Stimulated activated CD4-positive, alpha-beta T cell treated with anti-CD3 and anti-CD28 coated beads, Interleukin-12 subunit alpha, Interleukin-12 subunit beta, amount 100 ng/mL, for 48 hours (primary cell): ENCODE results near the gene DTD1.

Experiments used
- DNase-seq, 3 donors: peaks; one replicate each; pipeline ENCODE4 v3.0.0-alpha.2; 2020; ENCODE audit warnings: low read depth in 2 of 3, low spot score in 1 of 3

The DTD1 gene

GRCh38 chr20:18790787-18791186 is 202.9 kb downstream of the DTD1 start:
- DNase-seq, result no peak

- DNase-seq, result peak; percentile 64 to 72 (median 71)
Observed at GRCh38 chr20:18793625-18794427, 206.0 kb downstream of the DTD1 start.

GRCh38 chr20:18794428-18794787 is 206.6 kb downstream of the DTD1 start:
- DNase-seq, result no peak

- no peak for DNase-seq
Observed at GRCh38 chr20:18795366-18795765, 207.5 kb downstream of the DTD1 start.

GRCh38 chr20:18796282-18796833 is 208.5 kb downstream of the DTD1 start:
- no peak for DNase-seq

- DNase-seq, result no peak
Observed at GRCh38 chr20:18801516-18801915, 213.7 kb downstream of the DTD1 start.

- no peak for DNase-seq
Observed at GRCh38 chr20:18802012-18802634, 214.3 kb downstream of the DTD1 start.

- no peak for DNase-seq
Observed at GRCh38 chr20:18805881-18806280, 218.0 kb downstream of the DTD1 start.

GRCh38 chr20:18808712-18809111 is 220.9 kb downstream of the DTD1 start:
- DNase-seq, result no peak

GRCh38 chr20:18811186-18811585 is 223.3 kb downstream of the DTD1 start:
- DNase-seq, result no peak

- no peak for DNase-seq
Observed at GRCh38 chr20:18811904-18812303, 224.1 kb downstream of the DTD1 start.

- DNase-seq, result no peak
Observed at GRCh38 chr20:18813483-18813882, 225.6 kb downstream of the DTD1 start, which contains the start of gene SCP2D1. SCP2D1 (plus strand) TSS chr20:18813783; CDS start chr20:18813816, 33 bp downstream.

- DNase-seq, result no peak
Observed at GRCh38 chr20:18815194-18815942, 227.5 kb downstream of the DTD1 start.
